NCI-H128 (cell line): ENCODE data around the gene METTL16.
A peak's percentile ranks its signal among the peaks of the same experiment; 100 is the strongest.

Experiments
- DNase-seq: peaks from one replicate; lab custom pipeline; 2025; ENCODE audit not compliant: unreplicated experiment; lab: John Stamatoyannopoulos, UW

The METTL16 gene

GRCh38 chr17:2397247-2398171, 114.2 kb downstream of the METTL16 start:
- no peak for DNase-seq

DNA sequence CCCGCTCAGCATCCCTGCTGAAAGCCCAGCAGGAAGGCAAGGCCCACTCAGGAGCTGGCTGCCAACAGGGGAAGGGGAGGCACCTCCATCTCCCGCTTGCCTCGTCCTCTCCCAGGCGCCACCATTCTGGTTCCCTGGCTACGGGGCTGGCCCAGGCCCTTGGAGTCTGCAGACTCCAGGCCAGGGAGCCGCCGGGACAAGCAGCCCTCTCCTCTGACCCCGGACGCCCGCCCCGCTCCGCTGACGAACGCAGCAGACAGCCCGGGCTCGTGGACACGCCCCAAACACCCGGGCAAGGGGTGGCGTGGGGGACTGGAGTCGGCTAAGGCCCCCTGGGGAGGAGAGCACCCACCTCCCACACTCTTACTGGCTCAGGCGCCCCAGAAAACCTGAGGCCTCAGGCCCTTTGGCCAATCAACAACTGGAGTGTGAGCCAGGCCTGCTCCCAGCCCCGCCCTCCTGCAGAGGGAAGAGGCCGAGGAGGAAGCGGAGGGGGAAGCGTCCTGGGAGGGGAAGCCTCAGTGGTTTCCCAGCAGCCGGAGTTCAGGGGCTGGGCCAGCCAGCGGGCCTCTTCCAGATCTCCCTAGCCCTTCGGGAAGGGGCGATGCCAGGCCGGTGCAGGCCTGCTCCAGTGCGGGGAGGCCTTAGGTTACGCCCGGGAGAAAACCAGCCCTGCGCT, 115.0 kb downstream of the METTL16 start:
- DNase-seq, result no peak

DNA sequence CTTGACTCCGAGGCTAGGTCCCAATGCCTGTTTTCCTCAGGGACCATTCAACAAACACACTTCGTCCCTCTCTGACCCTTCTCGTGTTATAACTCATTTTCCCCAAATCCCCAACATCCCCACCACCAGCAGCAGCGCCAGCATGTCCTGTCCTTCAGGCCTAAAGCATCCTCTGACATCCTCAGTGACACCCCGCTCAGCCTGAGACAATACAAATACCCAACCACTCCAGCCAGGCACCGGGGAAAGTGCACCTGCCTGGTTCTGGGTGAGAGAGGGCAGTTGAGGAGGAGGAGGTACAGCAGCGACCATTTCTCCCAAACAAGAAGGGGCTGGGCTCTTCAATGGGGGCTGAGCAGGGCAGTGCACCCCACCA, 115.5 kb downstream of the METTL16 start:
- DNase-seq, result no peak

GRCh38 chr17:2395258-2396181, 116.2 kb downstream of the METTL16 start:
- no peak for DNase-seq

DNA sequence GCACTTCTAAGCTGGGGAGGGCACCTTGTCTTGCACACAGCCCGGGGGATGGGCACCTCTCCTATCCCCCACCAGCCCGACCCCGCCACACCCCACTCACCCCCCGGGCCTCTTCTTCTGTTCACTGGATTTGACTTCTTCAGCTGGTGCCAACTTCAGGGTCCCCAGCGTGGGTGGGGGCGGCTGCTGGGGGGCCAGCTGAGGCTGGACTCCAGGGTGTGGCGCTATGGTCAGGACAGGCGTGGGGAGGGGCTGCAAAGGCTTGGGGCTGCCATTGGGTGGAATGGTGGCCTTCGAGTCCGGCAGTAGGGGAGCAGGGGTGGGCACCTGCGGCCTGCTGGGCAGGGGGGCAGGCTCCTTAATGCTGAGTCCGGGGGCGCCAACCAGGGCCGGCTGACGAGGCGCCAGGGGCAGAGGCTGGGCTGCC, 116.9 kb downstream of the METTL16 start:
- DNase-seq, result no peak

DNA sequence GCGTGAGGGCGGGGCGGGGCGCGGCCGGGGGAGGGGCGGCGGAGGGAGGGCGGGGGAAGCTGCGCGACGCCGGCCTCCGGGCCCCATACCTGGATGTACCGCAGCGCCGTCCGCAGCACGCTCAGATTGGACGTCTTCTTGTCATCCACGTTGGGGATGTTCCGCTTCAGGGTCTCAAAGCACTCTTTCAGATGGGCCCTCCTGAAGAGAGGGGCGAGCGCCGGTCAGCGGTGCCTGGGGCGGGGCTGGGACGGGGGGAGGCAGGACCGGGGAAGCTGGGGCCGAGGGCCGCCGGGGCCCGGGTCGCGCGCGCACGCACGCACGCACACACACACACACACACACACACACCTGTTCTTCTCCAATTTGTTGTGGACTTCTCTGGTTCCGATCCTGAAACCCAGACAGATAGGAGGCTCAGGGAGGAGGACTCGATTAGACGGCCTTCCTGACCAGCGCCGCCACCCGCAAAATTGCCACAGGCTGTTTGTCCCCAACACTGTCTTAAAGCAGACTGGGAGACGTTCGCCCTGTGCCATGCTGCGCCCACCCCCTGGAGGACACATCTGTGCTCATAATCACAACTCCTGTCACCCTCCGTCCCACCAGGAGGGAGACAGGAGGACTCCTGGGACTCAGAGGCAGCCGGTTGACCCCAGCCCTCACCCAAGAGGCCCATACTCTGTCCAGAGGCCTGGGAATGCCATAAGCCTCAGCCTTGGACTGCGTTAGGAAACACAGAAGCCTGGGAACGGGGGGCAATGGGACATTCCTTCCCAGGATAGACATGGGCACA, 117.5 kb downstream of the METTL16 start:
- no peak for DNase-seq

DNA sequence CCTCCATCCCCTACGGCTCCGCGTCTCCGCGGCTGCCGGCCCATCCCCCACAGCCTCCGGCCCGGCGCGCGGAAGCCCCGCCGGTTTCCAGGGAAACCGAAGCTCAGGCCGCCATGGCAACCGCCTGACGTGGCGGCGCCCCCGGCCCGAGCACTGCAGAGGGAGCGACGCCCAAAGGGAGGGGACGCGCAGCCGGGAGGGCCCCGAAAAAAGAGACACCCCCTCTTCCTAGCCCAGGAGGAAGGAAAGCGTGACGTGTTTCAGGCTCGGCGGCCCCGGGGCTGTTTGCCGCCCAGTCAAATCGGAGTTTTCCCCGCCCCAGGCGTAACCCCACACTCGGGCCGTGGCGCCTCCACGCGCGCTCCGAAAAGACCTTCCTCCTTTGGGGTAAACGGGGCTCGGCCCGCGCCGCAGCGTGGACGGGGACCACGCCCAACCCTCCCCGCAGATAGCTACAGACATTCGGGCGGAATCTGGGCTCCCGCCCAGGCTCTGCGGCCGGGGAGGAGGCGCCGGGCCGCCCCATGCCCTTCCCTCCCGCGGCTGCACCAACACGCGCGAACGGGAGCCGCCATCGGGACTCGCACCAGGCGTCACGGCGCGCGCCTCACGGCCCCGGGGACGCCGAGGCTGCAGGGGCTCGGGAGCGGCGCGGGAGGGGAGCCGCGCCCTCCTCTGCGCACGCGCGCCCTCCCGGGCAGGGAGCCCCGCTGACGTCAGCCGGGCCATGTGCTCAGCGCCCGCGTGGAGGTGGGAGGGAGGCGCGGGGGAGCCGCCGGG, 118.3 kb downstream of the METTL16 start:
- peak; percentile 42 for DNase-seq

DNA sequence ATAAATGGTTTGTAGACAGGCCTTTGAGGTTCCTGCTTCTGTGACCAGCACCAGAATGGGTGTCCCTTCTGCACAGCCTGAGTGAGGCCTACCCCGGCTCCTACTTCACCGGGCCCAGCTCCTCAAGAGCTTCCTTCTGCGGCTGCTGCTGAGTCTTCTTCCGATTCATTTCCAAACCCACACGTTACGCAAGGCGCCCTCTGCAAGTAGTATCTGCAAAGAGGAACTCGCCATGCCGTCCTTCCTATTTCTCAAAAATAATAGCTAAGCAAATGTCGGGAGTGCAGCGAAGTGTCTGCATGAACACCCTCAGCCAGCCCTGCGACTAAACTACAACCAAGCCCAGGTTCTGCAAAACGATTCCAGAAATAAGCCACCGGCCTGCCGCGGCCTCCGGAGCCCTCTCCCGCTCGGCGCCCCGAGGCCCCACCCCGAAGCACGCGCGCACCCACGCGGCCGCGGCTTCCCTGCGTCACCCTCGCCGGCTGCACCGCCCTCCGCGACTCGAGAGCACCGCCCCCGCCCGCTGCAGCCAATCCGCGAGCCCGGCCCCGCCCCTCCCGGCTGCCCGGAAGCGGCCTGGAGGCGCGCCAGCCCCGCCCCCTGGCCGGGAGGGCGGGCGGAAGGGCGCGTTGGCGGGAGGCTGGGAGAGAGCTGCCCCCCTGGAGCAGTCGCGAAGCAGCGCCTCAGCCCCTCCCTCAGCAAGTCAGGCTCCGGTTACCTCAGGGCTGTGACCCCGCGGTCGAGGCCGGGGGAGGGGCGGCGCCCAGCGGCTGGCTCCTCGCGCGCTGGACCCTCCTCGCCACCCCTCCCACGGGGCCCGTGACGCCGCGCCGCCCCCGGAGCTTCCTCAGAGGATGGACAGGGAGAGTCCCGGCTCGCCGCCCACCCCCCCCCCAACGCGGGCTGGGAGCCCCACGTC, 119.2 kb downstream of the METTL16 start:
- DNase-seq, result peak; percentile 74

DNA sequence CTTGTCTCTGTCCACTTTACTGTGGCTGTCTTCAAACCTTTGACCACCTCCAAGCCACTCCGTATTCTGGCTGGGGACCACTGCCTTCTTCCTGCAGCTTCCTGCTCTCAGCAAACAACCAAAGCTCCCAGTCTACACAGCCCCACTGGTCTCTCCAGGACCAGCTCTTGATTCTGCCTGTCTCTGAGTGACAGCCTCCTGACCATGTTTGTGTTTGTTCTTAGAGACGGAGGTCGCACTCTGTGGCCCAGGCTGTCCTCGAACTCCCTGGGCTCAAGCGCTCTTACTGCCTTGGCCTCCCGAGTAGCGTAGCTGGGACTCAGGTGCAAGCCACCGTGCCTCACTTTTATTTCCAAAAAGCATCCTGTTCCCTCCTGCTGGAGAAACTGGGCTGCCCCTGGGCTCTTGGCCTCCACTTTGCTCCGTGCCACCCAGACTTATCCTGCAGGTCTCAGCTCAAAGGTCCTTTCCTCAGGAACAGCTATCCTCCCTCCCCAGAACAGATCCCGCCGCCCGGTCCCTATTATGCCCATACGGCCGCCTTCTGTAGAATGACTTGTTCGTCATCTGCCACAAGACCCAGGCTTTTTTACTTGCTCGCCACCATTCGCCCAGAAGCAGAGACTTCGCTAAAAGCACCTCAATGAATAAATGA, 120.0 kb downstream of the METTL16 start:
- DNase-seq, result no peak

- DNase-seq, result no peak
These were observed 121.4 kb downstream of the METTL16 start for GRCh38 chr17:2390199-2390836.

- DNase-seq, result no peak
These were observed 123.0 kb downstream of the METTL16 start for GRCh38 chr17:2388683-2389055.

GRCh38 chr17:2388020-2388682, 123.5 kb downstream of the METTL16 start:
- peak; percentile 40 for DNase-seq

GRCh38 chr17:2387086-2388019, 124.3 kb downstream of the METTL16 start:
- DNase-seq, result no peak

DNA sequence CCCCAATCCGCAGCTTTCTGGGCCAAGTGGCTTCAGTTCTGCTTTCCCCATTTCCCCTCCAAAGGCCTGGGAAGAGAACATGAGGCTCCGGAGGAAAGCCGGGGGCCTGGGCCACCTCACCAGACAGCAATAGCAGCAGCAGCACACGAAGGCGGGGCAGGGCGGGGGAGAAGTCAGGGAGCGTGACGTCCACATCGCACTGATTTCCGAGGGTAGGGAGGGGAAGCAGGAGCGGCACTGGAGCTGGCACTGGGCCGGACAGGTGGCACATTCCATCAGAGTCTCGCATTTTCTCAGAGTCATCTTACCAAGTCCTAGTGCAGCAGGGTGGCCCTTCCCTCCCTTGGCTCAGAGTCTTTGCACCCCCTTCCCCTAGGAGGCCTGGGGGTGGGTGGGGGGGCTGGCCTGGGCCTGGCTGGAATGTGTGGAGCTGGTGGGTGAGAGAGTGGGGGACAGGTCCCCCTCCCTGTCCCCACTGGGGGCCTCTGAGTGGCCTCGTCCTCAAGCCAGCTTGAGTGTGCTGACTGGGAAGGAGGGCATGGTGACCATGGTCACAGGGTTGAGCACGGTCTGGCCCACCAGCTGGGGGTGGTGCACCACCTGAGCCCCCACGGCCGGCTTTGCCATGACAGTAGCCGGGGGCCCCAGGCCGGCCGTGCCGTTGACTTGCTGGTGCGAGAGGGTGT, 125.1 kb downstream of the METTL16 start:
- no peak for DNase-seq
